Measurements from ENCODE around the gene ZNF597. TPM values are rescaled to one million over a fixed set of nuclear protein-coding genes. Genes with fewer than 3 reads are reported as not detected.

ZNF597 gene
- total RNA-seq, 1 donor from 2014 or later, result 2.2 TPM

- no peak for DNase-seq (ENCODE audit: low spot score, unreplicated experiment)
- no peak for TF ChIP-seq CTCF (IDR thresholded peaks at IDR 0.05; ENCODE audit: unreplicated experiment)
Observed at GRCh38 chr16:3469736-3470135, 26.4 kb upstream of the ZNF597 start.

GRCh38 chr16:3468501-3468900 lies 25.2 kb upstream of the ZNF597 start:
- Mint-ChIP-seq H3K9me3 (ENCODE audit: low read depth) (no peaks in the 10 kb centered on the region), H3K4me3 (ENCODE audit: low read depth) (no peak overlapping the region), H3K4me1 (ENCODE audit: low read depth) (peaks cover 10% of the 10 kb centered on the region), H3K36me3 (ENCODE audit: insufficient read depth) (peaks cover 7% of the 10 kb centered on the region), H3K27me3 (no peaks in the 10 kb centered on the region), H3K27ac (peak overlapping the region; percentile 82)
- no peak for DNase-seq (ENCODE audit: low spot score, unreplicated experiment)
- no peak for TF ChIP-seq CTCF (IDR thresholded peaks at IDR 0.05; ENCODE audit: unreplicated experiment)

More at GRCh38 chr16:3469736-3470135, 26.4 kb upstream of the ZNF597 start:
- no peak overlapping the region for H3K4me3 Mint-ChIP-seq (ENCODE audit: low read depth)
- no peaks in the 10 kb centered on the region for H3K27me3 Mint-ChIP-seq
- H3K9me3 Mint-ChIP-seq (ENCODE audit: low read depth), result no peaks in the 10 kb centered on the region
- H3K27ac Mint-ChIP-seq, result no peak overlapping the region
- H3K36me3 Mint-ChIP-seq (ENCODE audit: insufficient read depth), result peaks cover 7% of the 10 kb centered on the region
- H3K4me1 Mint-ChIP-seq (ENCODE audit: low read depth), result peaks cover 8% of the 10 kb centered on the region

GRCh38 chr16:3467921-3468320 lies 24.6 kb upstream of the ZNF597 start:
- Mint-ChIP-seq H3K9me3 (ENCODE audit: low read depth) (no peaks in the 10 kb centered on the region), H3K4me1 (ENCODE audit: low read depth) (peaks cover 10% of the 10 kb centered on the region), H3K27me3 (no peaks in the 10 kb centered on the region), H3K27ac (peak overlapping the region; percentile 82), H3K4me3 (ENCODE audit: low read depth) (no peak overlapping the region), H3K36me3 (ENCODE audit: insufficient read depth) (peaks cover 7% of the 10 kb centered on the region)
- no peak for TF ChIP-seq CTCF (IDR thresholded peaks at IDR 0.05; ENCODE audit: unreplicated experiment)
- DNase-seq (ENCODE audit: low spot score, unreplicated experiment), result no peak

GRCh38 chr16:3467182-3467581 lies 23.9 kb upstream of the ZNF597 start:
- H3K4me1 Mint-ChIP-seq (ENCODE audit: low read depth), result peaks cover 13% of the 10 kb centered on the region
- H3K27ac Mint-ChIP-seq, result no peak overlapping the region
- peaks cover 5% of the 10 kb centered on the region for H3K36me3 Mint-ChIP-seq (ENCODE audit: insufficient read depth)
- no peaks in the 10 kb centered on the region for H3K9me3 Mint-ChIP-seq (ENCODE audit: low read depth)
- no peak for DNase-seq (ENCODE audit: low spot score, unreplicated experiment)
- TF ChIP-seq CTCF (IDR thresholded peaks at IDR 0.05; ENCODE audit: unreplicated experiment), result no peak
- H3K4me3 Mint-ChIP-seq (ENCODE audit: low read depth), result no peak overlapping the region
- no peaks in the 10 kb centered on the region for H3K27me3 Mint-ChIP-seq

GRCh38 chr16:3465911-3466584 lies 22.7 kb upstream of the ZNF597 start:
- Mint-ChIP-seq H3K36me3 (ENCODE audit: insufficient read depth) (peaks cover 5% of the 10 kb centered on the region), H3K4me1 (ENCODE audit: low read depth) (peaks cover 19% of the 10 kb centered on the region), H3K27me3 (no peaks in the 10 kb centered on the region), H3K4me3 (ENCODE audit: low read depth) (no peak overlapping the region), H3K9me3 (ENCODE audit: low read depth) (no peaks in the 10 kb centered on the region), H3K27ac (no peak overlapping the region)
- DNase-seq (ENCODE audit: low spot score, unreplicated experiment), result no peak
- TF ChIP-seq CTCF (IDR thresholded peaks at IDR 0.05; ENCODE audit: unreplicated experiment), result no peak

Measured in progenitor cell of endocrine pancreas (in vitro differentiated cells).